GM12864 (cell line): Measurements from ENCODE around the gene DOCK3.

Source experiments
- DNase-seq: peaks from one replicate; pipeline ENCODE4 v3.0.0-alpha.2; 2011; ENCODE audit warnings: low read depth
- H3K4me3 ChIP-seq: 2 replicates; pipeline ENCODE4 v1.5.1; 2011; ENCODE audit warnings: mild to moderate bottlenecking, low read depth, low read length, control low read depth
- TF ChIP-seq, protein P1 (sequence below): IDR thresholded peaks from 2 replicates; pipeline ENCODE4 v1.5.1; 2011; ENCODE audit warnings: low read depth, mild to moderate bottlenecking, moderate library complexity, low read length, control low read depth, inconsistent platforms; ENCODE audit errors: missing control alignments

Gene DOCK3

GRCh38 chr3:51391566-51392354 lies 717.0 kb downstream of the DOCK3 start:
- DNase-seq: no peak
- peak overlapping the region; percentile 63 for H3K4me3 ChIP-seq

GRCh38 chr3:51392355-51393133 lies 717.8 kb downstream of the DOCK3 start:
- TF ChIP-seq, protein P1, sequence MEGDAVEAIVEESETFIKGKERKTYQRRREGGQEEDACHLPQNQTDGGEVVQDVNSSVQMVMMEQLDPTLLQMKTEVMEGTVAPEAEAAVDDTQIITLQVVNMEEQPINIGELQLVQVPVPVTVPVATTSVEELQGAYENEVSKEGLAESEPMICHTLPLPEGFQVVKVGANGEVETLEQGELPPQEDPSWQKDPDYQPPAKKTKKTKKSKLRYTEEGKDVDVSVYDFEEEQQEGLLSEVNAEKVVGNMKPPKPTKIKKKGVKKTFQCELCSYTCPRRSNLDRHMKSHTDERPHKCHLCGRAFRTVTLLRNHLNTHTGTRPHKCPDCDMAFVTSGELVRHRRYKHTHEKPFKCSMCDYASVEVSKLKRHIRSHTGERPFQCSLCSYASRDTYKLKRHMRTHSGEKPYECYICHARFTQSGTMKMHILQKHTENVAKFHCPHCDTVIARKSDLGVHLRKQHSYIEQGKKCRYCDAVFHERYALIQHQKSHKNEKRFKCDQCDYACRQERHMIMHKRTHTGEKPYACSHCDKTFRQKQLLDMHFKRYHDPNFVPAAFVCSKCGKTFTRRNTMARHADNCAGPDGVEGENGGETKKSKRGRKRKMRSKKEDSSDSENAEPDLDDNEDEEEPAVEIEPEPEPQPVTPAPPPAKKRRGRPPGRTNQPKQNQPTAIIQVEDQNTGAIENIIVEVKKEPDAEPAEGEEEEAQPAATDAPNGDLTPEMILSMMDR: no peak
- H3K4me3 ChIP-seq: peak overlapping the region; percentile 63
- DNase-seq: no peak

More at GRCh38 chr3:51391566-51392354, 717.0 kb downstream of the DOCK3 start:
- TF ChIP-seq, protein P1: no peak

GRCh38 chr3:51393134-51393495 lies 718.4 kb downstream of the DOCK3 start:
- TF ChIP-seq, protein P1: no peak
- no peak for DNase-seq
- H3K4me3 ChIP-seq: no peak overlapping the region

GRCh38 chr3:51393564-51393963 lies 718.8 kb downstream of the DOCK3 start:
- no peak for DNase-seq
- TF ChIP-seq, protein P1: no peak
- no peak overlapping the region for H3K4me3 ChIP-seq

DNA sequence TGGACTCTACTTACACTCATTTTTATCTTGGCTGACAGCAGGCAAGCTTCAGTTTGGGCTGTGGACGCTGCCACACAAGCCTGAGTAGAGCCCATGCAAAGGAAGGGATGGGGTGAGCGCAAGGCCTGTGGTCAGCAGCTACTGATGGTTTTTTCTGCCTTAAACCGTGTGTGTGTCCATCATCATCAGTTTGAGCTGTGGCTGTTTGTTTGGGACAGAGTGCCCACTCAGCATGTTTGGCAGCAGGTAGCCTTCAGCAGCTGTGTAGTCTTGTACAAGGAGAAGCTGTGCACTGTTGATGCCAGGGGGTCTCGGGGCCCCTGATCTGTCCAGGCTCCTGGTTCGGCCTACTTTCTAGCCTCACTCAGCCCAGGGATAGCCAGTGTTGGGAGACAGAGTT lies 719.8 kb downstream of the DOCK3 start:
- H3K4me3 ChIP-seq: no peak overlapping the region
- TF ChIP-seq, protein P1: no peak

GRCh38 chr3:51395493-51396213 lies 720.9 kb downstream of the DOCK3 start:
- no peak for DNase-seq
- H3K4me3 ChIP-seq: no peak overlapping the region
- TF ChIP-seq, protein P1: no peak

More for the DNA sequence above, 719.8 kb downstream of the DOCK3 start:
- DNase-seq: no peak
